Immature natural killer cell (primary cell): ENCODE measurements around the gene MYO9A. TPM values are rescaled to one million over a fixed set of nuclear protein-coding genes. Genes with fewer than 3 reads are reported as not detected.
A peak's percentile ranks its signal among the peaks of the same experiment; 100 is the strongest.

ENCODE experiments used
- DNase-seq, 3 donors: peaks; one replicate each; pipeline ENCODE4 v3.0.0; 2022; ENCODE audit warnings: mixed read lengths in 1 of 3
- H3K27ac Mint-ChIP-seq, 6 donors: one replicate each; pipeline ENCODE4 v1.8.0; 2020; ENCODE audit warnings: mixed read lengths in 6 of 6, mild to moderate bottlenecking in 5 of 6, inconsistent platforms in 4 of 6, moderate library complexity in 3 of 6
- H3K27me3 Mint-ChIP-seq, 3 donors: one replicate each; pipeline ENCODE4 v1.8.0; 2020 to 2021; ENCODE audit warnings: low read depth in 3 of 3, mild to moderate bottlenecking in 3 of 3, mixed read lengths in 3 of 3, moderate library complexity in 3 of 3, inconsistent platforms in 1 of 3
- H3K36me3 Mint-ChIP-seq, 3 donors: one replicate each; pipeline ENCODE4 v1.8.0; 2020; ENCODE audit warnings: mixed read lengths in 3 of 3, inconsistent platforms in 2 of 3, mild to moderate bottlenecking in 2 of 3
- H3K4me1 Mint-ChIP-seq, 2 donors: one replicate each; pipeline ENCODE4 v1.8.0; 2020; ENCODE audit warnings: inconsistent platforms in 2 of 2, mild to moderate bottlenecking in 2 of 2, mixed read lengths in 2 of 2, moderate library complexity in 1 of 2
- H3K4me3 Mint-ChIP-seq, 5 donors: one replicate each; pipeline ENCODE4 v1.8.0; 2020; ENCODE audit warnings: mild to moderate bottlenecking in 5 of 5, mixed read lengths in 5 of 5, inconsistent platforms in 3 of 5, moderate library complexity in 3 of 5
- H3K9me3 Mint-ChIP-seq, 6 donors: one replicate each; pipeline ENCODE4 v1.8.0; 2020; ENCODE audit warnings: mild to moderate bottlenecking in 6 of 6, mixed read lengths in 6 of 6, inconsistent platforms in 4 of 6, moderate library complexity in 3 of 6
- polyA plus RNA-seq, 3 donors: library from polyadenylated mRNA; unstranded; fragments of 300-500 nt; fragmentation: Illumina TruSeq; gene quantifications; one replicate each; pipeline ENCODE4 v1.2.3, GENCODE V29; 2021

The MYO9A gene
- polyA plus RNA-seq, 3 donors from 2014 or later: 6.3 to 15.6 (median 9.5) TPM

DNA sequence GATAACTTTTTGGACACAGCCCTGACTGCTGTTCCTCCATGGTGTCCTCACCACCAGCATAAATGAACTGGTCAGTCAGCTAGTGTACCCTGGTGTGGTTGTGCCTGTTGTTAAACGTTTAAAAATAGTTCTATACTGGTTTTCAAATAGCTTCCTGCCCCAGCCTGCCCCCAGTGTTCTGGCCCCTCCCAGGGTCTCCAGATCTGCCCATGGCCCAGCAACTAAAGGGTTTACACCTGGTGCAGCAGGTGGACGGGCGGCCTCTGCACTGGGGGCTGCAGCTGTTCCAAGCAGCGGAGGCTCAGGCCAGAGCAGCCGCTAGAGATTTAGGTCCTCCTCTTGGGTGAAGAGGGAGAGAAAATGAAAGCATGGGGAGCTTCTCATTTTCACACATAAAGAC, 313.7 kb downstream of the MYO9A start:
- Mint-ChIP-seq H3K9me3 (no peaks in the 10 kb centered on the region), H3K4me1 (no peaks in the 10 kb centered on the region), H3K4me3 (no peak overlapping the region), H3K27ac (no peak overlapping the region), H3K27me3 (peaks cover 3 to 8% (median 6%) of the 10 kb centered on the region in 3 donors), H3K36me3 (no peaks in the 10 kb centered on the region)
- DNase-seq: no peak

DNA sequence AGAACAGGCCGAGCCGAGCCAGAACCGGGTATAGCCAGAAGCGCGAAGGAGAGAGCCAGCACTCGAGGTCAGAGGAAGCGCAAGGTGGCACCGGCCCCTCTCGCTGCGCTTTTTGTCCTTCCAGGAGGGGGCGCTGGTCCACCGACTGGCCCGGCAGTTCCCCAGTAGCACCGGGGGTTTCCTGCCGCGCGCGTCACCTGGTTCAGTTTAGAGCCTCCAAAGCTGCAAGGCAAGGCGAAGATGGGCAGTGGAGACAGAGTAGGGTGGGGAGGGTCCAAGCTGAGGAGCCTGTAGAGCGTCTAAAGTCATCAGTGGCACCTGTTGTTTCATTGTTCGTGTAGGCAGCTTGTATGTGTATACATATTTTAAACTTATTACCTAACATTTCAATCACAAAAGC, 315.2 kb downstream of the MYO9A start:
- Mint-ChIP-seq H3K9me3 (no peaks in the 10 kb centered on the region), H3K27ac (no peak overlapping the region), H3K36me3 (no peaks in the 10 kb centered on the region), H3K4me1 (no peaks in the 10 kb centered on the region), H3K27me3 (peaks cover 3 to 9% (median 6%) of the 10 kb centered on the region in 3 donors), H3K4me3 (no peak overlapping the region)
- DNase-seq: no peak

DNA sequence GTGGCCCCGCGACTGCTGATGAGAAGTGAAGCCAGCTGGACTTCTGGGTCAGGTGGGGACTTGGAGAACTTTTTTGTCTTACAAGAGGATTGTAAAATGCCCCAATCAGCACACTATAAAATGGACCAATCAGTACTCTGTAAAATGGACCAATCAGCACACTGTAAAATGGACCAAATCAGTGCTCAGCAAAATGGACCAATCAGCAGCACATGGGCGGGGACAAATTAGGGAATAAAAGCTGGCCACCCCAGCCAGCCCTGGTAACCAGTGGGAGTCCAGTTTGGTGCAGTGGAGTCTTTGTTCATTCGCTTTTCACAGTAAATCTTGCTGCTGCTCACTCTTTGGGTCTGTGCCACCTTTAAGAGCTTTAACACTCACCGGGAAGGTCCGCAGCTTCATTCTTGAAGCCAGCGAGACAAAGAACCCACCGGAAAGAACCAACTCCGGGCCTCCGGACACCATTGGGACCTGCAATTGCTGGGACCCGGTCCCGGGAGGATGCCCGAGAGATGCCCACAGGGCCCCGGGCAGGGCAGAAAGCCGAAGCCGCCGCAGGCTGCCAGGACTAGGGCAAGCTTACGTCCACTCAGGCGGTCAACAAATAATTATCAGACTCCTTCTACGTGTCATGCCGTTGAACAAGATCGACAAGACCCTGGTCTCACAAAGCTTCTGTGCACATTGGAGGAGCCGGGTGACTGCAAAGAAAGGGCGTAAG, 315.9 kb downstream of the MYO9A start:
- DNase-seq: no peak
- no peak overlapping the region for H3K4me3 Mint-ChIP-seq
- no peaks in the 10 kb centered on the region for H3K4me1 Mint-ChIP-seq
- peaks cover 3 to 9% (median 6%) of the 10 kb centered on the region in 3 donors for H3K27me3 Mint-ChIP-seq
- H3K36me3 Mint-ChIP-seq: no peaks in the 10 kb centered on the region
- no peaks in the 10 kb centered on the region for H3K9me3 Mint-ChIP-seq
- no peak overlapping the region for H3K27ac Mint-ChIP-seq

DNA sequence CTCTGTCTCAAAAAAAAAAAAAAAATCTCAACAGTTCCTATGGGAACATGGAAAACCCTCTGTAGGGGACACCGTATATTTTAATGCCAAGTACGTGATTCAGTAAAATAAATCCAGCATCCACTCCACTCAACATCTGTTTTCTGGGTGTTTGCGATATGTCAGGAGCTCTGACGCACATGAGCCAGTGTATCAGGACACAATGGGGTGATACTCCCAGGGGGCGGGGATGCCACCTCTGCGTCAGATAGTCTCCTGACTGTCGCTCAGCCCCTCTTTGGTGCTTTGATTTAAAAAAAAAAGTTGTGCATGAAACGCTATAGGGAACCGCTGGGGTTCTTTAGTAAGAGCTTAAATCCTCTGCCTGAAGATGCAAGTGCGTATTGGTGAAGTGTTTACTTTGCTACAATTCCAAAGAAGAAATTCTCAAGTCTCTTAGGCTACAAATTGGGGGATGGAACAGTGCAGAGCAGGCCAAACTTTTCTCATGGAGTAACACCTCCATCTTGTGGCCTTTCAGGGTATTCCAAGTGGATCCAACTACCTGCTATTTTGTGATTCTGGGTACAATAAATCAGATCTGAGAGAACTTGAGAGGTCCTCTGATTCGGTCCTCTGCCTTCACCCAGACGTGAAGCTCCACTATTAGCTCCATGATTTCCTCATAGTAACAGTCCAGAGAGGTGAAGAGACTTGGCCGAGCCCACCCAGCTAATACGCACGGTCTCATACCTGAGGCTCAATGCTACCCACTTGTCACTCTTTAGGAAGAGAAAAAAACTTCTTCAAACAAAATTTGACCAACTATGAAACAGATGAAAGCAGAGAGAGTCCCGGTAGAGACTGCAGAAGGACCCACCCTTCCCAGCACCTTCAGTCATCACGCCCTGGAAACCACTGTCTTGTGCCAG, 316.9 kb downstream of the MYO9A start:
- H3K4me1 Mint-ChIP-seq: no peaks in the 10 kb centered on the region
- no peak for DNase-seq

DNA sequence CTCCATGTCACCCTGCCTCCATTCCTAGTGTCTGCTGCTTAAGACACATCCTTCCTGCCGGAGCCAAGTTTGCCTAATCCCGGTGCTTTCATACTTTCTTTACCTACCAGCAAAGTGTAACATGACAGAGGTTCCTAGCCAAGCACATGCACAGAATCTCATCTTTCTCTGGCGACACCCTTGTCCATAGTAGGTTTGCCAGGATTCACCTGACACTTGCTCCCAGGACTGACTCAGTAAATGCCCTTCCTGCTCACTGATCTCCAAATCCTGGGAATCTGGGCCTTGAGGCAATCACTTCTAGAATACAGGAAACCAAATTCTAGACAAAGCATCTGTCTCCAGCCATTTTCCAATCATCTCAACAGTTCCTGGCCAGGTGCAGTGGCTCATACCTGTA, 317.8 kb downstream of the MYO9A start:
- DNase-seq: no peak
- H3K27me3 Mint-ChIP-seq: peaks cover 3 to 9% (median 7%) of the 10 kb centered on the region in 3 donors
- no peaks in the 10 kb centered on the region for H3K4me1 Mint-ChIP-seq
- H3K9me3 Mint-ChIP-seq: no peaks in the 10 kb centered on the region
- H3K4me3 Mint-ChIP-seq: no peak overlapping the region
- peak overlapping the region in 1 of 6 donors; percentile 2 for H3K27ac Mint-ChIP-seq
- H3K36me3 Mint-ChIP-seq: no peaks in the 10 kb centered on the region

More for the DNA sequence above, 316.9 kb downstream of the MYO9A start:
- Mint-ChIP-seq H3K36me3 (no peaks in the 10 kb centered on the region), H3K27ac (no peak overlapping the region), H3K4me3 (no peak overlapping the region), H3K9me3 (no peaks in the 10 kb centered on the region), H3K27me3 (peaks cover 3 to 9% (median 7%) of the 10 kb centered on the region in 3 donors)

DNA sequence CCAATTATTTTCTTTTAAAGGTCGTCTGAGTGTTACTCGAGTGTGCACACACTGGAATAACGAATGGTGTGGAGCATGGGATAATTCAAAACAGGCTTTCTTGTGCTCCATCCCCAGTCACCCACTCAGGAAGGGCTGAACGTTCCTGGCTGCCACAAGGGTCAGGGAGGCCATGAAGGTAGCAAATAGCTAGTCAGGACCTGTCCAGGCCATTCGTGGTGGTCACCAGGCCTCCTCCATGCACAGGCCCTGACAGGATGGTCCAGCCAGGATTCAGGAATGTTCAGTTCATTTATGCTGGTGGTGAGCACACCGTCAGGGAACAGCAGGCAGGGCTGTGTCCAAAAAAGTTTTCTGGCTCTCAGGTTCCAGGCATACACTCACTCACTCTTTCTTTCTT, 319.3 kb downstream of the MYO9A start:
- no peaks in the 10 kb centered on the region for H3K9me3 Mint-ChIP-seq
- H3K27me3 Mint-ChIP-seq: peaks cover 3 to 7% (median 3%) of the 10 kb centered on the region in 3 donors
- DNase-seq: no peak
- no peaks in the 10 kb centered on the region for H3K36me3 Mint-ChIP-seq
- H3K4me3 Mint-ChIP-seq: no peak overlapping the region
- H3K4me1 Mint-ChIP-seq: no peaks in the 10 kb centered on the region
- no peak overlapping the region for H3K27ac Mint-ChIP-seq

DNA sequence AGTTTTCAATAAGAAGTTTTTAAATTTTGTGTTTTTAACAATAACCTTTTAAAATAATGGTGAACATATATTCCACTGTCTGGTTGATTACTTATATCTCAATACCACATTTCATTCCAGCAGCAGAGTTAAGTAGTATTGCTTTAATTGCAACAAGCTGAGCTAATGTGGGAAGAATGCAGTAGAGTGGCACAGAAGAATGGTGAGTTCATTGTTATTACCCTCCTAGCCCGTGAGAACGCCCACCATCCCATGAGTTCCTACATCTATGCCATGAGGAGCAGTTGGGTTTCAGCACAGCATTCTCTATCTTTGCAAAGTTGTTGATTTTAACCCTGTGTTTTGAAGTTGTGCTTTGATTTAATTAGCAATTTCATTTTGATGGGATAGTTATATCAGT, 325.4 kb downstream of the MYO9A start:
- Mint-ChIP-seq H3K4me3 (no peak overlapping the region), H3K27ac (no peak overlapping the region), H3K9me3 (no peaks in the 10 kb centered on the region), H3K27me3 (peaks cover 0 to 3% (median 2%) of the 10 kb centered on the region in 3 donors), H3K4me1 (no peaks in the 10 kb centered on the region), H3K36me3 (no peaks in the 10 kb centered on the region)
- no peak for DNase-seq

DNA sequence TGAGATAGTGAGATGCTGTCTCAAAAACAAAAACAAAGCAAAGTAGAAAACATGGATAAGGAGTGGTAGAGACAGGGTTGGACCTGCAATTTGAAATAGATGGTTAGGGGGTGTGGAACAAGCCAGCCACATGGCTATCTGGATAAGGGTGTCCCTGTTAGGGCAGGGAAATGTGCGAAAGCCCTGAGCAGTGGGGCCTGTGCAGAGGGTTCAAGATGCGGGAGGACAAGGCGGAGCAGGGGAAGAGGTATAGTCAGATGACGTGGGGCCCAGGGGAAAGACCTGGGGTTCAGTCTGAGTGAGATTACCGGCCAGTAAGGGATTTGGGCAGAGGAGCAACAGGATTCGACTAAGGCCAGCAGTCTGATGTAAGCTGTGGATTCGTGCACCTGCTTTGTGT, 326.0 kb downstream of the MYO9A start:
- no peaks in the 10 kb centered on the region for H3K36me3 Mint-ChIP-seq
- peaks cover 0 to 3% (median 2%) of the 10 kb centered on the region in 3 donors for H3K27me3 Mint-ChIP-seq
- no peak overlapping the region for H3K27ac Mint-ChIP-seq
- DNase-seq: no peak
- no peaks in the 10 kb centered on the region for H3K4me1 Mint-ChIP-seq
- no peak overlapping the region for H3K4me3 Mint-ChIP-seq
- no peaks in the 10 kb centered on the region for H3K9me3 Mint-ChIP-seq

DNA sequence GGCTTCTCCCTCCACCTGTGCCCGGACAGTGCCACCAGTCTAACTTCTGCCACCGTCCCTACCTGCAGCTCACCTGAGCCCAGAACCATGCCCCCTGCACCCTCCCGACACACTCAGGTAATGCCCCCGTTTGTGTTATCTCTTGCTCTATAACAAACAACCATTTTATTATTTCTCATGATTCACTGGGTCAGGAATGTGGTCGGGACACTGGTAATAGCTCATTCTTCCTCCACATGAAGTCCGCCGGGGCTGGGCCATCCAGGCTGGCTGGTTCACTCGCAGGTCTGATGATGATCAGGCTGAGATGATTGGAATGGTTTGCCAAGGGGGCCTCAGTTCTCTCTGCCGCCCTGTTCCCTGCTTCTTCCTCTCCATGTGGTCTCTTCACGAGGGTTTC, 327.9 kb downstream of the MYO9A start:
- Mint-ChIP-seq H3K4me1 (no peaks in the 10 kb centered on the region), H3K27me3 (peaks cover 0 to 5% (median 3%) of the 10 kb centered on the region in 3 donors), H3K9me3 (peaks cover 0 to 1% (median 0%) of the 10 kb centered on the region in 6 donors), H3K4me3 (no peak overlapping the region), H3K36me3 (no peaks in the 10 kb centered on the region), H3K27ac (no peak overlapping the region)
- DNase-seq: no peak

DNA sequence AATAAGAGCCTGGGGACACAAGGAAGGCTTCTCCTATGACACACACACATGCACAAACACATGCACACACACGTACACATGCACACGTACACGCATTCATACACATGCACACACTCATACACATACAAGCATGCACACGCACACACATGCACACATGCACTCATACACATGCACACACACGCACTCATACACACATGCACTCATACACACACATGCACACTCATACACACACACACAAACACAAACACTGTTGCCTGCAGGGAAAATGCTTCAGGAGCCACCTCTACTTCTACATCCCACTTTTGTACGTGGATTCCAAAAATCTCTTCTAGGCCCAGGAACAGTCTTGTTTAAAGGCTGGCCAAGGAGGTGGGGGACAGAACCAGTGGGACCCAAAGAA, 328.3 kb downstream of the MYO9A start:
- DNase-seq: no peak
- peaks cover 0 to 5% (median 3%) of the 10 kb centered on the region in 3 donors for H3K27me3 Mint-ChIP-seq
- H3K27ac Mint-ChIP-seq: no peak overlapping the region
- no peaks in the 10 kb centered on the region for H3K36me3 Mint-ChIP-seq
- no peak overlapping the region for H3K4me3 Mint-ChIP-seq
- H3K4me1 Mint-ChIP-seq: no peaks in the 10 kb centered on the region
- peaks cover 0 to 1% (median 0%) of the 10 kb centered on the region in 6 donors for H3K9me3 Mint-ChIP-seq

DNA sequence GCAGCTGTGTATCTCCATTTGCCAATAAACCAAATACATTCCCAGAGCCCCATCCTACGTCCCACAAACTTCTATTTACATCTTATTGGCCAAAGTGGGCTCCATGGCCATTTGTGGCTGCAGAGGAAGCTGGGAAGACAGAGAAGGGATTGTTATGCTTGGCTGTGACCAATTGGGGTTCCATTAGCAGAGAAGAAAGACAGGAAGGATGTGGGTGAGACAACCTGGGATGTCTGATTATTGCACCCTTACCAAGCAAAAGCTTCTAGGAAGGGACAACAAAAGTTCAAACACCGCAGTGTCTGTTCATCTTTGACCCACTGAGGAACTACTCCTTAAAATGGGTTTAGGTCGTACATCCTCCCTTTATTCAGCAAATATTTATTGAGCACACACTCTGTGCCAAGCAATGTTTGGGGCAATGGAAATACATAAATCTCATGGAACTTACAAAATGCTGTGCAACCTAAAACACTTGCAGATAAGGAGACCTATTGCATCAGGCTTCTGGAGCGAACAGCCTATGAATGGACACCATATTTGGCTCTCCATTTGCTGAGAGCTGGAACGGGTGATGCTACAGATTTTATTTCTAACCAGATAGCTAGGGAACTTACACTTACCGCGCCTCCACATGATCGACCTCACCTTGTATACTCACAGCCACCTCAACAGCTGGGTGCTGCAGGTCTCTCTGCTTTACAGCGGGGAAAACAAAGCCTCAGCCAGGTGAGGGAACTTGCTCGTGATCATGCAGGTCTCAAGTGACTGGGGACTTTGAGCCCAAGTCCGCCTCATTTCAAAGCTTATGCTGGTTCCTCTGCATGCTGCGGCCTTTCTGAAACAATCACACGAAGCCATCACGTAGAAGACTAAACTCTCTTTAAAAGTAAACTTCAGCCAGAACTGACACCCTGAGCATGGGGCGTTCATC, 329.0 kb downstream of the MYO9A start:
- Mint-ChIP-seq H3K4me1 (no peaks in the 10 kb centered on the region), H3K9me3 (peaks cover 0 to 1% (median 0%) of the 10 kb centered on the region in 6 donors), H3K27ac (no peak overlapping the region), H3K27me3 (peaks cover 0 to 6% (median 5%) of the 10 kb centered on the region in 3 donors), H3K36me3 (no peaks in the 10 kb centered on the region), H3K4me3 (no peak overlapping the region)
- no peak for DNase-seq

DNA sequence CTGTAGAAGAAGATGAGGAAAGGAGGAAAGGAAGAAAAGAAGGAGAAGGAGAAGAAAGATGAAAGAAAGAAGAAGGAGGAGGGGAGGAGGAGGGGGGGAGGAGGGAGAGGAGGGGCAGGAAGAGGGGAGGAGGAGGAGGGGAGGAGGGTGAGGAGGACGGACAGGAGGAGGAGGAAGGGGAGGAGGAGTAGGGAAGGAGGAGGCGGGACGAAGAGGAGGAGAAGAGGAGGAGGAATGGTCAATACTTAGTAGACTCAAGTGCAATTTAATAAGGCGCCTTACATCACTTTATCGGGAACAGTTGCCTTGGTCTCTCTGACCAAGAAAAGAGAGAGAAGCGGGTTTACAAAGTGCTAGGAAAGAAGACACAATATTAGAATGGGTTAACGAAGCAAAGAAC, 331.3 kb downstream of the MYO9A start:
- Mint-ChIP-seq H3K4me3 (no peak overlapping the region), H3K4me1 (no peaks in the 10 kb centered on the region), H3K27me3 (peaks cover 0 to 9% (median 5%) of the 10 kb centered on the region in 3 donors), H3K9me3 (peaks cover 0 to 1% (median 0%) of the 10 kb centered on the region in 6 donors), H3K27ac (no peak overlapping the region), H3K36me3 (no peaks in the 10 kb centered on the region)
- no peak for DNase-seq

DNA sequence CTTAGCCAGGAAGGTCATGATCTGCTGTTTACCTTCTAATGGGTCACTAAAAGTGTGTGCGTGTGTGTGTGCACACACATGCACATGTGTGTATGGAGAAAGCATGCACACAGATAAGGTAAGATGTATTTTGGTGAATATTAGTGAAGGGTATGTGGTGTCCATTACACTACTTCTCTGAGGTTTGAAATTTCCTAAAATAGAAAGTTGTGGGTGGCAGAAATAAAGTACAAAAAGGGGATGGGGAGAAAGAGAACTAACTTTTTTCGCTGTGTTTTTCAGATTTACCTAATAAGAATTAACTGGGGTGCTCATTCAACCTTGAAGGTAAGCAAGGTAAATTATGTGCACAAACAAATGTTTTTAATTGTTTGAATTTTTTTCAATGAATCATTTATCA, 332.0 kb downstream of the MYO9A start:
- Mint-ChIP-seq H3K9me3 (peaks cover 0 to 1% (median 0%) of the 10 kb centered on the region in 6 donors), H3K27me3 (peaks cover 3 to 14% (median 5%) of the 10 kb centered on the region in 3 donors), H3K4me3 (no peak overlapping the region)

More for the DNA sequence above, 332.0 kb downstream of the MYO9A start:
- H3K4me1 Mint-ChIP-seq: no peaks in the 10 kb centered on the region
- H3K27ac Mint-ChIP-seq: no peak overlapping the region
- DNase-seq: no peak
- H3K36me3 Mint-ChIP-seq: no peaks in the 10 kb centered on the region
